NCI-H1436 treated with DMSO at 0.1 percent for 48 hours (cell line): ENCODE data around the gene PALLD.
A peak's percentile ranks its signal among the peaks of the same experiment; 100 is the strongest.
"Not testable (repeated sequence)": the region's sequence is repeated elsewhere in the genome, so short reads cannot be mapped to it uniquely, and the experiment has no call there.

ENCODE experiments used
- DNase-seq: peaks from one replicate; lab custom pipeline; 2025; lab: John Stamatoyannopoulos, UW

Gene PALLD

GRCh38 chr4:168908093-168908492, 411.2 kb downstream of the PALLD start:
- no peak for DNase-seq

- no peak for DNase-seq
Measured at GRCh38 chr4:168908851-168909273, 412.0 kb downstream of the PALLD start.

- no peak for DNase-seq
Measured at GRCh38 chr4:168914095-168914494, 417.2 kb downstream of the PALLD start.

- DNase-seq, result no peak
Measured at GRCh38 chr4:168917138-168917779, 420.4 kb downstream of the PALLD start.

- no peak for DNase-seq
Measured at GRCh38 chr4:168919706-168920324, 423.0 kb downstream of the PALLD start.

GRCh38 chr4:168920441-168921065, 423.7 kb downstream of the PALLD start:
- no peak for DNase-seq

GRCh38 chr4:168923526-168924194, 426.8 kb downstream of the PALLD start:
- peak; percentile 6 for DNase-seq

GRCh38 chr4:168924667-168925066, 427.8 kb downstream of the PALLD start:
- no peak for DNase-seq

GRCh38 chr4:168925789-168926490, 429.1 kb downstream of the PALLD start:
- DNase-seq, result no peak

- no peak for DNase-seq
Measured at GRCh38 chr4:168928346-168928745, 431.5 kb downstream of the PALLD start.

GRCh38 chr4:168928875-168929274, 432.0 kb downstream of the PALLD start:
- DNase-seq, result no peak

- no peak for DNase-seq
Measured at GRCh38 chr4:168930413-168931196, 433.8 kb downstream of the PALLD start.

GRCh38 chr4:168931215-168931650, 434.4 kb downstream of the PALLD start:
- DNase-seq, result no peak

GRCh38 chr4:168932138-168932537, 435.3 kb downstream of the PALLD start:
- no peak for DNase-seq

- DNase-seq, result no peak
Measured at GRCh38 chr4:168933423-168933822, 436.6 kb downstream of the PALLD start.

GRCh38 chr4:168937473-168937872, 440.6 kb downstream of the PALLD start:
- not testable (repeated sequence) for DNase-seq

GRCh38 chr4:168942985-168943384, 446.1 kb downstream of the PALLD start:
- DNase-seq, result no peak

GRCh38 chr4:168945291-168945690, 448.4 kb downstream of the PALLD start:
- no peak for DNase-seq

- peak; percentile 17 for DNase-seq
Measured at GRCh38 chr4:168952821-168953246, 456.0 kb downstream of the PALLD start.

- DNase-seq, result no peak
Measured at GRCh38 chr4:168955674-168956073, 458.8 kb downstream of the PALLD start.

GRCh38 chr4:168960716-168961115, 463.9 kb downstream of the PALLD start:
- no peak for DNase-seq
